Activated naive CD4-positive, alpha-beta T cell treated with anti-CD3 and anti-CD28 coated beads, Interleukin-2, amount 50 U/mL, for 72 hours (primary cell): Measurements from ENCODE around the gene ZBP1. TPM values are rescaled to one million over a fixed set of nuclear protein-coding genes. Genes with fewer than 3 reads are reported as not detected.

Source experiments
- ATAC-seq, 2 donors: fragments of 150-1000 bp; cut with Tn5 transposase; 2 replicates each; pipeline ENCODE4 v1.10.0; 2021; ENCODE audit warnings: mild to moderate bottlenecking in 2 of 2, moderate library complexity in 2 of 2
- DNase-seq, 2 donors: peaks; one replicate each; pipeline ENCODE4 v3.0.0; 2021 to 2022; ENCODE audit warnings: low spot score in 2 of 2
- H3K27ac Mint-ChIP-seq, 2 donors: one replicate each; pipeline ENCODE4 v1.8.0; 2022; ENCODE audit warnings: mild to moderate bottlenecking in 2 of 2, mixed read lengths in 2 of 2
- H3K36me3 Mint-ChIP-seq, 2 donors: one replicate each; pipeline ENCODE4 v1.8.0; 2022; ENCODE audit warnings: mixed read lengths in 2 of 2
- H3K9me3 Mint-ChIP-seq, 2 donors: one replicate each; pipeline ENCODE4 v1.8.0; 2022; ENCODE audit warnings: mixed read lengths in 2 of 2
- total RNA-seq, 2 donors: library from RNA; stranded (reverse); gene quantifications; one replicate each; pipeline ENCODE4 v1.2.3, GENCODE V29; 2022

The ZBP1 gene, protein sequence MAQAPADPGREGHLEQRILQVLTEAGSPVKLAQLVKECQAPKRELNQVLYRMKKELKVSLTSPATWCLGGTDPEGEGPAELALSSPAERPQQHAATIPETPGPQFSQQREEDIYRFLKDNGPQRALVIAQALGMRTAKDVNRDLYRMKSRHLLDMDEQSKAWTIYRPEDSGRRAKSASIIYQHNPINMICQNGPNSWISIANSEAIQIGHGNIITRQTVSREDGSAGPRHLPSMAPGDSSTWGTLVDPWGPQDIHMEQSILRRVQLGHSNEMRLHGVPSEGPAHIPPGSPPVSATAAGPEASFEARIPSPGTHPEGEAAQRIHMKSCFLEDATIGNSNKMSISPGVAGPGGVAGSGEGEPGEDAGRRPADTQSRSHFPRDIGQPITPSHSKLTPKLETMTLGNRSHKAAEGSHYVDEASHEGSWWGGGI
- total RNA-seq: 1 to 10 TPM in 1 of 2 donors, under 1 TPM in 1; 0.16 to 1.1 TPM

GRCh38 chr20:57620274-57620990 lies at the start of gene ZBP1:
ZBP1 (minus strand) TSS chr20:57620426; CDS start chr20:57620295, 131 bp downstream.
- peak; percentile 37 to 52 for ATAC-seq
- peak within 1 kb of the TSS; percentile 91 to 92 for H3K27ac Mint-ChIP-seq

GRCh38 chr20:57669632-57670031 lies 49.4 kb upstream of the ZBP1 start:
- ATAC-seq: no peak
- Mint-ChIP-seq H3K9me3 (no peaks in the 10 kb centered on the region), H3K36me3 (no peaks in the 10 kb centered on the region), H3K27ac (no peak overlapping the region)
- no peak for DNase-seq

More at GRCh38 chr20:57620274-57620990, at the start of gene ZBP1:
- DNase-seq: peak in 1 of 2 donors; percentile 49
- peaks cover 12 to 15% of the 10 kb centered on the region in 2 donors for H3K36me3 Mint-ChIP-seq
- peaks cover 4 to 10% of the 10 kb centered on the region in 2 donors for H3K9me3 Mint-ChIP-seq

DNA sequence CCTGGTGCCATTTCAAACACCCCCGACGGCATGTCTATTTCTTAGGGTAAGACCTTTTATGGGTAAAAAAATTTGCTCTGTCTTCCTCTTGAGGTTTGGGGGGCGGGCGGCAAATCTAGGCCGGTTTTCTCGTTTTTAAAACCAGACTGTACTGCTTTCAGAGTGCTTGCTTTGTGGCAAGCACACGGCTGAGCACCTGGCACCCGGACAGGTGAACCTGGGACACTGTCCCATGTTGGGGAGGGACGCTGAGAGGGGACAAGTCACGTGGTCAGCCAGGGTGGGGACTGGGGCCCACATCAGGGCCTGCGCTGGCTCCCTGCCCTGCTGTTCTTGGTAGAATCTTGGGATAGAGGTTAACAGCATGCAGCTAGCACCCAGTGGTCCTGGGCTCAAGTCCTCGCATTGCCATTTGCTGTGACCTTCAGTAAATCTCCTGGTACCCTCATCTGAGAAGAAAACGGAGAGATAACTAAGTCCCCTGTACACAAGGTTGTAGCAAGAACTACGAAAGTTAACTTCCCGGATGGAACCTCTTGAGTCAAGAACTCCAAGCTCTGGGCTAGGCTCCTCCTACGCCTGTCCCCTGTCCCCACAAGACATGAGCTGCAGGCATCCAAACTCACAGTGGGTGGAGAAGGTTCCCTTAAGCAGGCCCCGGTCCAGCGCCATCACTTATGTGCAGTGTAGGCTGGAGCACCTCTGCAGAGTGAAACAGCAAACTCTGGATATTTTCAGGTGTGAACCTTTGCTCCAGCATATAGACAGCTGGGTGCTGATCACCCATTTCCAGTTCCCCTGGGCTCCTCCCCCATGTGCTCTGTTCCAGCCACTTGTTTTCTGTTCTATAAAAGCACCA lies 47.9 kb upstream of the ZBP1 start:
- Mint-ChIP-seq H3K36me3 (no peaks in the 10 kb centered on the region), H3K9me3 (no peaks in the 10 kb centered on the region), H3K27ac (peak overlapping the region in 1 of 2 donors; percentile 36)
- DNase-seq (no peak), ATAC-seq (no peak)

- no peak for DNase-seq
- Mint-ChIP-seq H3K27ac (no peak overlapping the region), H3K36me3 (no peaks in the 10 kb centered on the region), H3K9me3 (no peaks in the 10 kb centered on the region)
- no peak for ATAC-seq
Observed at GRCh38 chr20:57667388-57667787, 47.2 kb upstream of the ZBP1 start.

- ATAC-seq: no peak
- no peaks in the 10 kb centered on the region for H3K9me3 Mint-ChIP-seq
- H3K36me3 Mint-ChIP-seq: no peaks in the 10 kb centered on the region
- H3K27ac Mint-ChIP-seq: no peak overlapping the region
- no peak for DNase-seq
Observed at GRCh38 chr20:57666834-57667157, 46.6 kb upstream of the ZBP1 start.

- Mint-ChIP-seq H3K9me3 (no peaks in the 10 kb centered on the region), H3K27ac (no peak overlapping the region), H3K36me3 (no peaks in the 10 kb centered on the region)
- DNase-seq (no peak), ATAC-seq (no peak)
Observed at GRCh38 chr20:57666106-57666833, 46.0 kb upstream of the ZBP1 start.

DNA sequence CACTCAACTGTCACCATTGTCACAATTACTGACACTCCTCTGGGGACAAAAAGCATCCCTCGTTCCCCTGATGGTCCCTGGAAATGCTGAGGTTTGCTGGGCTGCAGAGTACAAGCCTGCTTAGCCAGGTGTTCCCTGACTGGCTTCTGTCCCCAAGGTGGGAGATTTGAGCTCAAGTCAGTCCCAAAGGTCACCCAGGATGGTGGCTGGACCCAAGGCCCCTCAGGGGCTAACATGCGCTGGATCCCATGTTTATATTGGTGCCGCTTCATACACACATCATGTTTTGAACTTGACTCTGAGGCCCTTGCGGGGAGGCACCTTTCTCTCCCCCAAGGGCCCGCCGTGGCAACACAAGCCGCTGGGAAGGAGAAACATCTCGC lies 45.4 kb upstream of the ZBP1 start:
- no peaks in the 10 kb centered on the region for H3K36me3 Mint-ChIP-seq
- ATAC-seq (no peak), DNase-seq (no peak)
- H3K9me3 Mint-ChIP-seq: no peaks in the 10 kb centered on the region
- H3K27ac Mint-ChIP-seq: no peak overlapping the region

- no peak for ATAC-seq
- Mint-ChIP-seq H3K27ac (no peak overlapping the region), H3K36me3 (no peaks in the 10 kb centered on the region), H3K9me3 (no peaks in the 10 kb centered on the region)
- no peak for DNase-seq
Observed at GRCh38 chr20:57664924-57665588, 44.8 kb upstream of the ZBP1 start.

DNA sequence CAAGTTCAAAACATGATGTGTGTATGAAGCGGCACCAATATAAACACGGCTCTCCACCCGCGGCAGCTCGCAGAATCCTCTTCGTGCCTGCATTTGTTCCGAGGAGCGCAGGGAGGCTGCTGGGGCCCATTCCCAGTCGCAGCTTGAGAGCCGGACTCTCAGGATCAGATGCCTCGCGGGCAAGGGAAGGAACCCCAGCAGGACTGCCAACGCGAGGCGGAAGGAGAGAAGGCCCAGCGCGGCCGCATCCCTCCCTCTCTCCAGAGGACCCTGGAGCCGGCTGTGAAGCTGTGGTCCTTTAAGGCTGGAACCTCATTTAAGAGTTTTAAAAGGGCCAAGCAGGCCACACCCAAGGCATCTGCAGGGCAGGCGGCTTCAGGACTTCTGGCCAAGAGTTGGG lies 44.2 kb upstream of the ZBP1 start:
- ATAC-seq (no peak), DNase-seq (no peak)
- Mint-ChIP-seq H3K27ac (no peak overlapping the region), H3K36me3 (no peaks in the 10 kb centered on the region), H3K9me3 (no peaks in the 10 kb centered on the region)

DNA sequence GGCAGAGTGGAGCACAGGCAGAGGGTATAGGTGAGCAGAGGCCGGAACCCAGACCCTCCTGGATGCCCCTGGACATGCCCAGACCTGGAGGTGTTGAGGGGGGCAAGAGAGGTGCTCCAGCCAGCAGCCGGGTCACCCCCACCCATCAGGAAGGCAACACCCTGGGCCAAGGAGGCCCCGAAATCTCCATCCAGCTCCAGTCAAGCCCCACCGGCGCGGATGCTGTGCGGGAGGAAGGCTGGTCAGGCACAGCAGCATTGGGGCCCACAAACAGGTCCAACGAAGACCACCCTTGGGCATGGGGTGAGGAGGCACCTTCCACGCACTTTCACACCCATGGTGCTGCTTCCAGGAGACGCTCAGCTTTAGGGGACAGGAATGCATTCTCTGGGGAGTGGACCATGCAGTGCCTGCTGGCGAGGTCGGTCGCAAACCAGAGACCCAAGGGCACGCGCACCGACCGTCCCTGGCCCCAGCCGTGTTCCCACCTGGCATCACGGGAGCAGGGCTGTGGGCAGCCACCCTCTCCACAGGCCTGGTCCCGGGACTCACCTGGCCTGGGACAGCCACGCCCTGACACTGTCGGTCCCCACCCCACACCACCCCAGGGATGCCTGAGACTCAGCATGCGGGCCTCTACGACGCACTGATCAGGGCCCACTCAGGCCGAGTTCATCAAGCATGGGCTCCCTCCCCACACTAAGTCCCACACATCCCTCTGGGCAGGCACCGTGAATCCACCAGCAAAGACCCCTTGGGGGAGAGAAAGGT lies 43.6 kb upstream of the ZBP1 start:
- Mint-ChIP-seq H3K27ac (peak overlapping the region in 1 of 2 donors; percentile 22), H3K36me3 (no peaks in the 10 kb centered on the region), H3K9me3 (no peaks in the 10 kb centered on the region)
- no peak for DNase-seq
- no peak for ATAC-seq

- DNase-seq (no peak), ATAC-seq (no peak)
- no peaks in the 10 kb centered on the region for H3K9me3 Mint-ChIP-seq
- no peaks in the 10 kb centered on the region for H3K36me3 Mint-ChIP-seq
- H3K27ac Mint-ChIP-seq: peak overlapping the region in 1 of 2 donors; percentile 22
Observed at GRCh38 chr20:57663241-57663640, 43.0 kb upstream of the ZBP1 start.

- Mint-ChIP-seq H3K36me3 (no peaks in the 10 kb centered on the region), H3K27ac (peak overlapping the region in 1 of 2 donors; percentile 10), H3K9me3 (no peaks in the 10 kb centered on the region)
- peak in 1 of 2 donors; percentile 54 for DNase-seq
- ATAC-seq: no peak
Observed at GRCh38 chr20:57662456-57663240, 42.4 kb upstream of the ZBP1 start.

- DNase-seq: no peak
- H3K9me3 Mint-ChIP-seq: no peaks in the 10 kb centered on the region
- no peak overlapping the region for H3K27ac Mint-ChIP-seq
- ATAC-seq: no peak
- no peaks in the 10 kb centered on the region for H3K36me3 Mint-ChIP-seq
Observed at GRCh38 chr20:57661746-57662455, 41.7 kb upstream of the ZBP1 start.
